Coronary artery (tissue), 2 donors: Measurements from ENCODE around the gene MNS1.
"Not testable (repeated sequence)": the region's sequence is repeated elsewhere in the genome, so short reads cannot be mapped to it uniquely, and the experiment has no call there.

Source experiments
- DNase-seq: peaks from one replicate; pipeline ENCODE4 v3.0.0-alpha.2; 2017; ENCODE audit warnings: low spot score
- H3K27ac ChIP-seq, 2 donors: fragments of 200-600 bp; sonication (generic); one replicate each; pipeline ENCODE4 v1.5.1; 2016 to 2019
- H3K4me3 ChIP-seq: fragments of 200-600 bp; sonication (generic); 2 replicates; pipeline ENCODE4 v1.5.1; 2016; ENCODE audit warnings: mild to moderate bottlenecking, moderate library complexity
- TF ChIP-seq, protein P1 (sequence below): fragments of 200-600 bp; sonication (generic); IDR thresholded peaks from one replicate; pipeline ENCODE4 v1.5.1; 2019; ENCODE audit warnings: antibody characterized with exemption

Gene MNS1

DNA sequence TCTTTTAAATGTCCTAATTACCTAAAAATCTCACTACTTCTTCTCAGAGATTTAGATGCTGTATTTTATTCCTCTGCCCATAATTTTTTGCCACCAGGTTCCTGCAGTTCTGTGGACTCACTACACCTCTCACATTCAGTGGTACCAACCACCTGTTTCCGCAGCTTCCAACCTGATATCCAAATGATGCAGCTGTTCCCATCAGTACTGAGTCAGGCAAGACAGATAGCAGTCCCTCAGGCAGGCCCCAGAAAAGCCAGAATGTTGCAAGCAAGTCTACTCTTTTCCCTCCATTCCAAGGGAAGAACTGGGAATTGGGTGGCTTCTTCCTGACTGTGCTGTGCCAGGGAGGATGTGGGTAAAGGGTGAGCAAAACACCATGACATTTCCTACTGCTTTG lies 39.0 kb downstream of the MNS1 start:
- Histone ChIP-seq H3K27ac (no peak overlapping the region), H3K4me3 (no peak overlapping the region)
- TF ChIP-seq, protein P1, sequence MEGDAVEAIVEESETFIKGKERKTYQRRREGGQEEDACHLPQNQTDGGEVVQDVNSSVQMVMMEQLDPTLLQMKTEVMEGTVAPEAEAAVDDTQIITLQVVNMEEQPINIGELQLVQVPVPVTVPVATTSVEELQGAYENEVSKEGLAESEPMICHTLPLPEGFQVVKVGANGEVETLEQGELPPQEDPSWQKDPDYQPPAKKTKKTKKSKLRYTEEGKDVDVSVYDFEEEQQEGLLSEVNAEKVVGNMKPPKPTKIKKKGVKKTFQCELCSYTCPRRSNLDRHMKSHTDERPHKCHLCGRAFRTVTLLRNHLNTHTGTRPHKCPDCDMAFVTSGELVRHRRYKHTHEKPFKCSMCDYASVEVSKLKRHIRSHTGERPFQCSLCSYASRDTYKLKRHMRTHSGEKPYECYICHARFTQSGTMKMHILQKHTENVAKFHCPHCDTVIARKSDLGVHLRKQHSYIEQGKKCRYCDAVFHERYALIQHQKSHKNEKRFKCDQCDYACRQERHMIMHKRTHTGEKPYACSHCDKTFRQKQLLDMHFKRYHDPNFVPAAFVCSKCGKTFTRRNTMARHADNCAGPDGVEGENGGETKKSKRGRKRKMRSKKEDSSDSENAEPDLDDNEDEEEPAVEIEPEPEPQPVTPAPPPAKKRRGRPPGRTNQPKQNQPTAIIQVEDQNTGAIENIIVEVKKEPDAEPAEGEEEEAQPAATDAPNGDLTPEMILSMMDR, result no peak
- no peak for DNase-seq

- H3K4me3 ChIP-seq, result no peak overlapping the region
- H3K27ac ChIP-seq, result no peak overlapping the region
- TF ChIP-seq, protein P1, result no peak
- DNase-seq, result no peak
These were observed 39.7 kb downstream of the MNS1 start for GRCh38 chr15:56425276-56425675.

GRCh38 chr15:56413114-56413733 lies 51.7 kb downstream of the MNS1 start:
- not testable (repeated sequence) for H3K27ac ChIP-seq, H3K4me3 ChIP-seq, DNase-seq

DNA sequence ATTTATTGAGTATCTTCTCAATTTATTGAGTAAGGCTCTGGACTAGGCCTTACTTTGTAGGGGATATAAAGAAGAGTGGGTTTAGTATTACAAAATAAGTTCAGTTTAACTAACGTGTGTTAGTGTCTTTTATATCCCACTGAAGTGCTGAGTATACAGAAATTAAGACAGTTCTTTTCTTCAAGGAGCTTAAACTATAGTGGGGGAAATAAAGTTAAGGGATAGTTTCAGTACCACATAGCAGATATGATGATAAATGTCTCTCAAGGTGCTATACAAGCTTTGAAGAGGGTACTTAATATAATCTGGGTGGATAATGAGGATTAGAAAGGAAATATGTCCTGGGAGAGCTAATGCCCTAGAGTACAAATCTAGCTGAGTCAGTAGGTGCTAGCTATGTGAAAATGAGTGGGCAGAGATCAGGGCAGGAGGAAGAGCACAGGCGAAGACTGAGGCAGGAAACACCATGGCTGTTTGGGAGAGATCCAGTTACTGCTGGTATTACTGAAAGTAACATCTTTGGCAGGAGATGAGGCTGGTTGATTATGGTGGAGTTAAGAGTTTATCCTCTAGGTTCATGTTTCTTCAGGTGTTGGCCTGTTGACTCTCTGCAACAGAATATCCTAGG lies 53.7 kb downstream of the MNS1 start:
- TF ChIP-seq, protein P1, result no peak
- no peak for DNase-seq
- Histone ChIP-seq H3K4me3 (no peak overlapping the region), H3K27ac (no peak overlapping the region)

- no peak overlapping the region for H3K27ac ChIP-seq
- DNase-seq, result no peak
- TF ChIP-seq, protein P1, result no peak
- H3K4me3 ChIP-seq, result no peak overlapping the region
These were observed 54.2 kb downstream of the MNS1 start for GRCh38 chr15:56410721-56411120.

DNA sequence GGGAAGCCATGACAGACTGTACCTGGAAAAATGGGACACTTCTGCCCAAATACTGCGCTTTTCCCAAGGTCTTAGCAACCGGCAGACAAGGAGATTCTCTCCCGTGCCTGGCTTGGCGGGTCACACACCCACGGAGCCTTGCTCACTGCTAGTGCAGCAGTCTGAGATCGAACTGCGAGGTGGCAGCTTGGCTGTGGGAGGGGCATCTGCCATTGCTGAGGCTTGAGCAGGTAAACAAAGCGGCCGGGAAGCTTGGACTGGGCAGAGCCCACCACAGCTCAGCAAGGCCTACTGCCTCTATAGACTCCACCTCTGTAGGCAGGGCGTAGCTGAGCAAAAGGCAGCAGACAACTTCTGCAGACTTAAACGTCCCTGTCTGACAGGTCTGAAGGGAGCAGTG lies 65.7 kb downstream of the MNS1 start:
- not testable (repeated sequence) for DNase-seq, H3K4me3 ChIP-seq, H3K27ac ChIP-seq

GRCh38 chr15:56397325-56397724 lies 67.6 kb downstream of the MNS1 start:
- not testable (repeated sequence) for H3K27ac ChIP-seq

DNA sequence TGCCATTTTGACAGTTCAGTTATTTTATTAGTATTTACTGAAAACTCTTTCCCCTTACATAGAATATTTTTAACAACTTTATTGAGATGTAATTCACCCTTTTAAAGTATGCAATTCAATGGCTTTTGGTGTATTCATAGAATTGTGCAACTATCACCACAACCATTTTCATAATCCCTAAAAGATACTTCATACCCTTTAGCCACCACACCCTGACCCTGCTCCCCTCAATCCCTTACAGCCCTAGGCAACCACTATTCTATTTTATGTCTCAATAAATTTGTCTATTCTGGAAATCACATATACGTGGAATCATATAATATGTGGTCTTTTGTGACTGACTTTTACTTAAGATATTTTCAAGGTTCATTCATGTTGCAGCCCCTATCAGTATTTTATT lies 70.0 kb downstream of the MNS1 start:
- TF ChIP-seq, protein P1, result no peak
- DNase-seq, result no peak
- no peak overlapping the region for H3K27ac ChIP-seq
- no peak overlapping the region for H3K4me3 ChIP-seq

More at GRCh38 chr15:56397325-56397724, 67.6 kb downstream of the MNS1 start:
- not testable (repeated sequence) for H3K4me3 ChIP-seq, DNase-seq

- TF ChIP-seq, protein P1, result no peak
- no peak overlapping the region for H3K4me3 ChIP-seq
- DNase-seq, result no peak
- H3K27ac ChIP-seq, result no peak overlapping the region
These were observed 71.7 kb downstream of the MNS1 start for GRCh38 chr15:56393277-56393676.
